Left renal cortex interstitium (tissue), 4 donors: ENCODE measurements around the gene HERC6. TPM values are rescaled to one million over a fixed set of nuclear protein-coding genes. Genes with fewer than 3 reads are reported as not detected.
"Not testable (repeated sequence)": the region's sequence is repeated elsewhere in the genome, so short reads cannot be mapped to it uniquely, and the experiment has no call there.

Experiments
- DNase-seq, 4 donors: peaks; one replicate each; pipeline ENCODE4 v3.0.0-alpha.2; 2013; ENCODE audit warnings: low read depth in 4 of 4, low spot score in 2 of 4, missing footprints in 1 of 4
- polyA plus RNA-seq, 4 donors: library from polyadenylated mRNA; unstranded; fragments of 120-200 nt; gene quantifications; one replicate each; pipeline ENCODE4 v1.2.1, GENCODE V29; 2013; ENCODE audit not compliant: insufficient read length in 4 of 4

HERC6 gene
- polyA plus RNA-seq = 1 to 10 TPM; 6.2 to 9.6 (median 9.6) TPM

GRCh38 chr4:88378691-88379559, at the start of gene HERC6:
Gene HERC6, plus strand, starts transcription at chr4:88378852. Its CDS starts 70 bp downstream, at chr4:88378922.
- DNase-seq = peak; percentile 57 to 79 (median 68)

GRCh38 chr4:88333741-88334405, 44.8 kb upstream of the HERC6 start:
- DNase-seq = no peak

GRCh38 chr4:88335092-88335665, 43.5 kb upstream of the HERC6 start:
- DNase-seq = no peak

GRCh38 chr4:88341227-88342192, 37.1 kb upstream of the HERC6 start:
- DNase-seq = peak in 2 of 4 donors; percentile 19 to 51

GRCh38 chr4:88346902-88347301, 31.8 kb upstream of the HERC6 start:
- DNase-seq = not testable (repeated sequence)

- DNase-seq = not testable (repeated sequence)
These were observed 29.9 kb upstream of the HERC6 start for GRCh38 chr4:88348761-88349160.

- DNase-seq = no peak
These were observed 27.9 kb upstream of the HERC6 start for GRCh38 chr4:88350786-88351185.

GRCh38 chr4:88352062-88352740, 26.5 kb upstream of the HERC6 start:
- DNase-seq = no peak

GRCh38 chr4:88353324-88353723, 25.3 kb upstream of the HERC6 start:
- no peak for DNase-seq

GRCh38 chr4:88356771-88357170, 21.9 kb upstream of the HERC6 start:
- DNase-seq = no peak

- no peak for DNase-seq
These were observed 21.4 kb upstream of the HERC6 start for GRCh38 chr4:88357262-88357661.

GRCh38 chr4:88359558-88359957, 19.1 kb upstream of the HERC6 start:
- no peak for DNase-seq

GRCh38 chr4:88360256-88360655, 18.4 kb upstream of the HERC6 start:
- DNase-seq = no peak

- no peak for DNase-seq
These were observed 17.9 kb upstream of the HERC6 start for GRCh38 chr4:88360791-88361190.

- not testable (repeated sequence) for DNase-seq
These were observed 17.4 kb upstream of the HERC6 start for GRCh38 chr4:88361217-88361773.

- no peak for DNase-seq
These were observed 12.2 kb upstream of the HERC6 start for GRCh38 chr4:88366460-88366859.

- no peak for DNase-seq
These were observed 10.8 kb upstream of the HERC6 start for GRCh38 chr4:88367826-88368225.

GRCh38 chr4:88369180-88369812, 9.4 kb upstream of the HERC6 start:
- peak in 2 of 4 donors; percentile 25 to 29 for DNase-seq

GRCh38 chr4:88381123-88381522, 2.5 kb downstream of the HERC6 start:
- DNase-seq = no peak
